ENCODE data around the gene PRKCG. TPM values are rescaled to one million over a fixed set of nuclear protein-coding genes. Genes with fewer than 3 reads are reported as not detected.

PRKCG gene
- total RNA-seq, 2 donors from 2014 or later: 0.26 TPM; not detected in 1

DNA sequence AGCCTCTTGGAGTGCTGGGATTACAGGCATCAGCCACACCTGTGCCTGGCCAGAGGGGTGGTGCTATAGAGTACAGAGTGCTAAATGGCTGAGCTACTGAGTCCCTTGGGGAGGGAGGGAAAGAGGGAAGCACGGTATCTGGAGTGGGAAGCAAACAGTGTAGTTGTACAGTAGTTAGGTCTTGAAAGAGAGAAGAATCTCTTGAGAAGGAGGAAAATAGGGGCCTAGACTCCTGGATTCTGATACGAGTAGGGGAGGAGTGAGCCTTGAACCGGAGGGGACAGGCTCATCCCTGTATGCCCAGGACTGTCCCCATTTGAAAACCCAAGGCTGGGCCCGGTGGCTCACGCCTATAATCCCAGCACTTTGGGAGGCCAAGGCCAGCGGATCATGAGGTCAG is 9.2 kb upstream of the PRKCG start:
- intact Hi-C loops (cut with DNase I): no loop called here
- Histone ChIP-seq H3K4me3 (no peak overlapping the region), H3K36me3 (replicated peaks in 1 of 2; ENCODE audit: insufficient read depth in 1 of 2, low read depth in 2 of 2) (peaks cover 7 to 11% of the 10 kb centered on the region in 2 donors), H3K9me3 (no peaks in the 10 kb centered on the region), H3K27ac (no peak overlapping the region), H3K4me1 (peaks cover 17% of the 10 kb centered on the region), H3K27me3 (no peaks in the 10 kb centered on the region)
- ATAC-seq (no peak), DNase-seq (no peak)
- WGBS, 2 donors: 71 to 76% methylated on average over 6 of the region's 6 CpGs
- TF ChIP-seq POLR2A (IDR thresholded peaks at IDR 0.05): no peak

- no peak overlapping the region for H3K4me3 ChIP-seq
- no peaks in the 10 kb centered on the region for H3K27me3 ChIP-seq
- no peak for DNase-seq
- TF ChIP-seq POLR2A (IDR thresholded peaks at IDR 0.05) (no peak), CTCF (IDR thresholded peaks at IDR 0.05) (no peak)
- WGBS, 2 donors: 91 to 96% methylated on average over 39 to 51 of the region's 51 CpGs
- peaks cover 20% of the 10 kb centered on the region for H3K4me1 ChIP-seq
- no peak overlapping the region for H3K27ac ChIP-seq
- H3K9me3 ChIP-seq: no peaks in the 10 kb centered on the region
- no peak for ATAC-seq
- intact Hi-C loops (cut with DNase I): no loop called here
- H3K36me3 ChIP-seq (replicated peaks in 1 of 2; ENCODE audit: insufficient read depth in 1 of 2, low read depth in 2 of 2): peaks cover 7 to 11% of the 10 kb centered on the region in 2 donors
Observed at GRCh38 chr19:53873773-53874605, 8.0 kb upstream of the PRKCG start.

- peaks cover 23% of the 10 kb centered on the region for H3K4me1 ChIP-seq
- no peaks in the 10 kb centered on the region for H3K9me3 ChIP-seq
- no peaks in the 10 kb centered on the region for H3K27me3 ChIP-seq
- WGBS, 2 donors: 68 to 72% methylated on average over 6 of the region's 6 CpGs
- H3K4me3 ChIP-seq: no peak overlapping the region
- H3K27ac ChIP-seq: no peak overlapping the region
- DNase-seq: no peak
- peaks cover 7 to 11% of the 10 kb centered on the region in 2 donors for H3K36me3 ChIP-seq (replicated peaks in 1 of 2; ENCODE audit: insufficient read depth in 1 of 2, low read depth in 2 of 2)
- TF ChIP-seq POLR2A (IDR thresholded peaks at IDR 0.05) (no peak), CTCF (IDR thresholded peaks at IDR 0.05) (no peak)
- intact Hi-C loops (cut with DNase I): no loop called here
- no peak for ATAC-seq
Observed at GRCh38 chr19:53874606-53874990, 7.4 kb upstream of the PRKCG start.

DNA sequence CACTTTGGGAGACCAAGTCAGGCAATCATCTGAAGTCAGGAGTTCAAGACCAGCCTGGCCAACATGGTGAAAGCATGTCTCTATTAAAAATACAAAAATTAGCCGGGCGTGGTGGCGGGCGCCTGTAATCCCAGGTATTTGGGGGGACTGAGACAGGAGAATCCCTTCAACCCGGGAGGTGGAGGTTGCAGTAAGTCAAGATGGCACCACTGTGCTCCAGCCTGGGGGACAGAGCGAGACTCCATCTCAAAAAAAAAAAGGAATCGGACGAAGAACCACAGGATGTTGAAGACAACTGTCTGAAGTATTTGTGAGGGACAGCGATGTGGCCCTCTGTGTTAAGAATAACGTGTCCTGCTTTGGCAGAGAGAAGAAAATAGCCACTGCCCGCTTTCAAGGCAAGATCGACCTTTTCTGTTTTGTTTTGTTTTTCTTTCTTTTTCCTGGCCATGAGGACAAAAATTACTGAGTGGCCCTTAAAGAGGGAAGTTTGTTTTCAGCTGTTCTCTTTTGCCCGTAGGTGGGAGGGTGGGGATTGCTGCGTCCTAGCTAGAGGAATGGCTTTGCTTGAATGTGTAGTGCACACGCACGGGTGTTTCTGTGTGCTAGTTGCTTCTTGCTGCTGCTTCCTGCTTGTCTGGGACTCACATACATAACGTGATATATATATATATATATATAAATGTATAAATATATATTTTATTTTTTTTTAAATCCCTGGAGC is 6.2 kb upstream of the PRKCG start:
- peaks cover 17% of the 10 kb centered on the region for H3K4me1 ChIP-seq
- no peak overlapping the region for H3K27ac ChIP-seq
- DNase-seq: no peak

More for the DNA sequence above, 6.2 kb upstream of the PRKCG start:
- Histone ChIP-seq H3K9me3 (no peaks in the 10 kb centered on the region), H3K4me3 (no peak overlapping the region), H3K36me3 (replicated peaks in 1 of 2; ENCODE audit: insufficient read depth in 1 of 2, low read depth in 2 of 2) (peaks cover 7 to 11% of the 10 kb centered on the region in 2 donors), H3K27me3 (no peaks in the 10 kb centered on the region)
- ATAC-seq: no peak
- TF ChIP-seq POLR2A (IDR thresholded peaks at IDR 0.05): no peak
- TF ChIP-seq CTCF (IDR thresholded peaks at IDR 0.05): no peak
- 85 to 86% methylated on average over 17 of the region's 17 CpGs for WGBS, 2 donors
- intact Hi-C loops (cut with DNase I): no loop called here

All from body of pancreas (tissue), 4 donors.